Activated B cell treated with CpG ODN at 0.5 μM for 24 hours (primary cell): ENCODE measurements around the gene GPHN. TPM values are rescaled to one million over a fixed set of nuclear protein-coding genes. Genes with fewer than 3 reads are reported as not detected.

Experiments used
- ATAC-seq: fragments of 200-7000 bp; cut with Tn5 transposase; one replicate; pipeline ENCODE4 v1.10.0; 2021; ENCODE audit warnings: low read depth, mild to moderate bottlenecking, moderate library complexity
- CTCF ChIA-PET: fragments of 350-600 bp; sonication (Branson Sonifier 250); formaldehyde crosslinking; loops from one replicate; lab custom pipeline; 2021; ENCODE audit warnings: antibody characterized with exemption; lab: Charles Lee
- POLR2A ChIA-PET: fragments of 350-600 bp; sonication (Branson Sonifier 250); formaldehyde crosslinking; loops from one replicate; lab custom pipeline; 2021; ENCODE audit warnings: antibody characterized with exemption; lab: Charles Lee
- DNase-seq: peaks from one replicate; pipeline ENCODE4 v3.0.0; 2022
- H3K27ac Mint-ChIP-seq: one replicate; pipeline ENCODE4 v1.8.0; 2020; ENCODE audit warnings: mixed read lengths
- H3K27me3 Mint-ChIP-seq: one replicate; pipeline ENCODE4 v1.8.0; 2021; ENCODE audit warnings: mixed read lengths
- H3K36me3 Mint-ChIP-seq: one replicate; pipeline ENCODE4 v1.8.0; 2021; ENCODE audit warnings: low read depth, mixed read lengths
- H3K4me1 Mint-ChIP-seq: one replicate; pipeline ENCODE4 v1.8.0; 2021; ENCODE audit warnings: mixed read lengths
- H3K4me3 Mint-ChIP-seq: one replicate; pipeline ENCODE4 v1.8.0; 2020; ENCODE audit warnings: mild to moderate bottlenecking, mixed read lengths
- H3K9me3 Mint-ChIP-seq: one replicate; pipeline ENCODE4 v1.8.0; 2020; ENCODE audit warnings: mixed read lengths
- CTCF ChIP-seq: fragments of 200-600 bp; IDR thresholded peaks from one replicate; pipeline ENCODE4 v1.8.0; 2022; ENCODE audit warnings: antibody characterized with exemption, mild to moderate bottlenecking
- intact Hi-C: fragments of 100-400 bp; cut with micrococcal nuclease; formaldehyde crosslinking; loops from one replicate; pipeline ENCODE4 v1.15.1; 2024
- total RNA-seq: library from RNA; stranded (reverse); gene quantifications from 2 replicates; pipeline ENCODE4 v1.2.3, GENCODE V29; 2022

The GPHN gene
- total RNA-seq, 1 donor from 2014 or later, result 36.9 TPM

GRCh38 chr14:66746316-66747006, 238.5 kb downstream of the GPHN start:
- H3K27me3 Mint-ChIP-seq, result no peaks in the 10 kb centered on the region
- H3K4me1 Mint-ChIP-seq, result no peaks in the 10 kb centered on the region
- no peak overlapping the region for H3K27ac Mint-ChIP-seq
- TF ChIP-seq CTCF, result no peak
- no peaks in the 10 kb centered on the region for H3K9me3 Mint-ChIP-seq
- intact Hi-C loops, result loop anchor here (1.0 kb wide), 1 partner anchor 251 kb away; no protein-coding TSS in a partner anchor
- no peaks in the 10 kb centered on the region for H3K36me3 Mint-ChIP-seq
- ChIA-PET POLR2A (no interaction called here), CTCF (interaction anchor here (1.0 to 1.4 kb wide), 2 partner anchors 249 to 387 kb away, joined by 4 to 5 read pairs; no protein-coding TSS in a partner anchor)
- H3K4me3 Mint-ChIP-seq, result no peak overlapping the region
- DNase-seq (no peak), ATAC-seq (no peak)

- no peak for DNase-seq
- H3K27ac Mint-ChIP-seq, result no peak overlapping the region
- CTCF ChIA-PET, result no interaction called here
- H3K4me3 Mint-ChIP-seq, result no peak overlapping the region
- no peaks in the 10 kb centered on the region for H3K4me1 Mint-ChIP-seq
- H3K27me3 Mint-ChIP-seq, result no peaks in the 10 kb centered on the region
- POLR2A ChIA-PET, result no interaction called here
- no peaks in the 10 kb centered on the region for H3K36me3 Mint-ChIP-seq
- no peaks in the 10 kb centered on the region for H3K9me3 Mint-ChIP-seq
- TF ChIP-seq CTCF, result no peak
- intact Hi-C loops, result no loop called here
- no peak for ATAC-seq
These were observed 244.2 kb downstream of the GPHN start for GRCh38 chr14:66752109-66752508.

- TF ChIP-seq CTCF, result no peak
- intact Hi-C loops, result no loop called here
- no peaks in the 10 kb centered on the region for H3K36me3 Mint-ChIP-seq
- peaks cover 2% of the 10 kb centered on the region for H3K9me3 Mint-ChIP-seq
- no peak overlapping the region for H3K4me3 Mint-ChIP-seq
- H3K27ac Mint-ChIP-seq, result no peak overlapping the region
- DNase-seq (no peak), ATAC-seq (no peak)
- no peaks in the 10 kb centered on the region for H3K4me1 Mint-ChIP-seq
- CTCF ChIA-PET, result no interaction called here
- POLR2A ChIA-PET, result no interaction called here
- H3K27me3 Mint-ChIP-seq, result no peaks in the 10 kb centered on the region
These were observed 250.2 kb downstream of the GPHN start for GRCh38 chr14:66758031-66758613.

GRCh38 chr14:66772146-66772545, 264.2 kb downstream of the GPHN start:
- H3K4me3 Mint-ChIP-seq, result no peak overlapping the region
- no peaks in the 10 kb centered on the region for H3K36me3 Mint-ChIP-seq
- no peak for ATAC-seq

More at GRCh38 chr14:66772146-66772545, 264.2 kb downstream of the GPHN start:
- TF ChIP-seq CTCF, result no peak
- H3K4me1 Mint-ChIP-seq, result no peaks in the 10 kb centered on the region
- no peaks in the 10 kb centered on the region for H3K27me3 Mint-ChIP-seq
- intact Hi-C loops, result no loop called here
- DNase-seq, result no peak
- CTCF ChIA-PET, result no interaction called here
- H3K9me3 Mint-ChIP-seq, result peaks cover 6% of the 10 kb centered on the region
- no peak overlapping the region for H3K27ac Mint-ChIP-seq
- POLR2A ChIA-PET, result no interaction called here
